ENCODE measurements around the gene SNCG.
"Not testable (repeated sequence)": the region's sequence is repeated elsewhere in the genome, so short reads cannot be mapped to it uniquely, and the experiment has no call there.

The SNCG gene

GRCh38 chr10:86958116-86958900, at the start of gene SNCG:
SNCG (plus strand) TSS chr10:86958599; CDS start chr10:86958698, 99 bp downstream.
- no peak within 1 kb of the TSS for H3K4me3 Mint-ChIP-seq
- no peaks in the 10 kb centered on the region for H3K4me1 Mint-ChIP-seq
- ATAC-seq (no peak), DNase-seq (no peak)
- H3K36me3 Mint-ChIP-seq (ENCODE audit: low read depth) = no peaks in the 10 kb centered on the region
- no peak within 1 kb of the TSS for H3K27ac Mint-ChIP-seq
- no peaks in the 10 kb centered on the region for H3K9me3 Mint-ChIP-seq
- no peaks in the 10 kb centered on the region for H3K27me3 Mint-ChIP-seq

GRCh38 chr10:86914734-86915133, 43.7 kb upstream of the SNCG start:
- H3K9me3 Mint-ChIP-seq = no peaks in the 10 kb centered on the region
- no peaks in the 10 kb centered on the region for H3K27me3 Mint-ChIP-seq
- H3K4me3 Mint-ChIP-seq = no peak overlapping the region
- no peak for ATAC-seq
- peaks cover 3% of the 10 kb centered on the region for H3K36me3 Mint-ChIP-seq (ENCODE audit: low read depth)
- no peaks in the 10 kb centered on the region for H3K4me1 Mint-ChIP-seq
- H3K27ac Mint-ChIP-seq = no peak overlapping the region
- no peak for DNase-seq

DNA sequence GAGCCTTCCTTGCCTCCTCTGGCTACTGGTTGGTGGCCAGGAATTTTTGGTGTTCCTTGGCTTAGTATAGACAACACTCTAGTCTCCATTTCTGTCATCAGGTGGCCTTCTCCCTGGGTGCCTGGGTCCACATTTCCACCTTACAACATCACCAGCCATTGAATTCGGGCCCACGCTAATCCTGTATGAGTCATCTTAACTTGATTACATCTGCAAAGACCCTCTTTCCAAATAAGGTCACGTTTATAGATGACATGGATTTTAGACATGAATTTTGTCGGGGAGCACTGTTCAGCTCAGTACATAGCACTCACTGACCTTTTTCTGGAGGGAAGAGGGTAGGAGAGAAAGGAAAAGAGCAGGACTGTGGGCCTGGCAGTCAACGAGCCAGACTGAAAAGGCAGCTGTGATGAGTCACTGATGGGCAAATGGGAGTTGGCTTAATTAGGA, 40.4 kb upstream of the SNCG start:
- ATAC-seq (no peak), DNase-seq (no peak)
- no peaks in the 10 kb centered on the region for H3K9me3 Mint-ChIP-seq
- no peak overlapping the region for H3K27ac Mint-ChIP-seq
- H3K27me3 Mint-ChIP-seq = no peaks in the 10 kb centered on the region
- H3K4me3 Mint-ChIP-seq = no peak overlapping the region
- H3K4me1 Mint-ChIP-seq = no peaks in the 10 kb centered on the region
- peaks cover 3% of the 10 kb centered on the region for H3K36me3 Mint-ChIP-seq (ENCODE audit: low read depth)

GRCh38 chr10:86922553-86922961, 35.8 kb upstream of the SNCG start:
- Mint-ChIP-seq H3K9me3 (no peaks in the 10 kb centered on the region), H3K4me1 (no peaks in the 10 kb centered on the region), H3K27ac (no peak overlapping the region), H3K27me3 (no peaks in the 10 kb centered on the region), H3K36me3 (ENCODE audit: low read depth) (peaks cover 3% of the 10 kb centered on the region), H3K4me3 (no peak overlapping the region)
- ATAC-seq (no peak), DNase-seq (no peak)

DNA sequence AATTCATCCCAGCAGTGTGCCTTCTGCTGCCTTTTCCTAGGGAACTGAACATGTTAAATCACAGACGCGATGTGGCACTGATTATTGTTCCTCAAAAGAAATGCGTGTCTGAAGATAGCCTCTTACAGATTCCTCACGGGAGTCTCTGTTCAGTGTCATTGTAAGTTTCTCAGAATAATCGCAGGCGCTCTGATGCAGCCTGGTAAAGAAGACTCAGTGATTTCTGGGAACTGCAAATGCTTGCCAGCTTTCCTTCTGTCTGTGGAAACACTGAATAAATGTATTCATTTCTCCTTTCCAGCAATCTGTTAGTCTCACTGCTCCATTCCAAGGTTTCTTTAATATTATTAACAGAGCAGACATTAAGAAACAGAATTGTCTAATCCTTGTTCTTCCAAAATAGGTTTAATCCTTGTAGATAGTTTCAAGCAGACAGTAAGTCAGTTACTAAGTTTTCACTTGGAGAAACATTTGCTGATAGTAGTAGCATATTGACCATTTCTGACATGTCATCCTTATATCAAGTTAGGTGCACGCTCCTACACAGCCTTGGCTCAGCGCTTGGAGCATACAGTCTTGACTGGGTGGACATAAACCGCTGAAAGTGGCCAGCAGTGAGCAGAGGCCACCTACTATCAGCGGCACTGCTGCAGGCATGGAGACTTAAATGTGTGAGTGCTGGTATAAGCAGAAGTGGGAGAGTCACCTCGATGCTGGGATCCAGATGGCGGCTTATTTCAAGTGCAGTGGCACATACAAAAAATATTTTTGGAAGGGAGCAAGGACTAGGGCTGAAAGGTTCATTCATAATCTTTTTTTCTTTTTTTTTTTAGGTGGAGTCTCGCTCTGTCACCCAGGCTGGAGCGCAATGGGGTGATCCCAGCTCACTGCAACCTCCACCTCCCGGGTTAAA, 28.7 kb upstream of the SNCG start:
- ATAC-seq (no peak), DNase-seq (no peak)
- no peak overlapping the region for H3K27ac Mint-ChIP-seq
- H3K9me3 Mint-ChIP-seq = no peaks in the 10 kb centered on the region
- H3K4me3 Mint-ChIP-seq = no peak overlapping the region
- no peaks in the 10 kb centered on the region for H3K27me3 Mint-ChIP-seq
- H3K36me3 Mint-ChIP-seq (ENCODE audit: low read depth) = no peaks in the 10 kb centered on the region
- peaks cover 9% of the 10 kb centered on the region for H3K4me1 Mint-ChIP-seq

GRCh38 chr10:86931872-86932271, 26.5 kb upstream of the SNCG start:
- Mint-ChIP-seq H3K27ac (no peak overlapping the region), H3K36me3 (ENCODE audit: low read depth) (no peaks in the 10 kb centered on the region), H3K9me3 (no peaks in the 10 kb centered on the region), H3K27me3 (no peaks in the 10 kb centered on the region), H3K4me3 (no peak overlapping the region), H3K4me1 (peaks cover 9% of the 10 kb centered on the region)
- DNase-seq (no peak), ATAC-seq (no peak)

GRCh38 chr10:86932674-86933073, 25.7 kb upstream of the SNCG start:
- peaks cover 9% of the 10 kb centered on the region for H3K4me1 Mint-ChIP-seq
- no peak for DNase-seq
- H3K4me3 Mint-ChIP-seq = no peak overlapping the region
- peak; percentile 68 for ATAC-seq
- no peaks in the 10 kb centered on the region for H3K36me3 Mint-ChIP-seq (ENCODE audit: low read depth)
- no peak overlapping the region for H3K27ac Mint-ChIP-seq
- H3K27me3 Mint-ChIP-seq = no peaks in the 10 kb centered on the region
- H3K9me3 Mint-ChIP-seq = no peaks in the 10 kb centered on the region

- not testable (repeated sequence) for H3K9me3 Mint-ChIP-seq; ATAC-seq; DNase-seq; H3K36me3 Mint-ChIP-seq (ENCODE audit: low read depth); H3K27me3 Mint-ChIP-seq; H3K27ac Mint-ChIP-seq; H3K4me1 Mint-ChIP-seq; H3K4me3 Mint-ChIP-seq
These were observed 24.2 kb upstream of the SNCG start for GRCh38 chr10:86934162-86934711.

GRCh38 chr10:86936661-86937501, 21.5 kb upstream of the SNCG start:
- no peak overlapping the region for H3K4me3 Mint-ChIP-seq
- no peak overlapping the region for H3K27ac Mint-ChIP-seq
- H3K9me3 Mint-ChIP-seq = no peaks in the 10 kb centered on the region

DNA sequence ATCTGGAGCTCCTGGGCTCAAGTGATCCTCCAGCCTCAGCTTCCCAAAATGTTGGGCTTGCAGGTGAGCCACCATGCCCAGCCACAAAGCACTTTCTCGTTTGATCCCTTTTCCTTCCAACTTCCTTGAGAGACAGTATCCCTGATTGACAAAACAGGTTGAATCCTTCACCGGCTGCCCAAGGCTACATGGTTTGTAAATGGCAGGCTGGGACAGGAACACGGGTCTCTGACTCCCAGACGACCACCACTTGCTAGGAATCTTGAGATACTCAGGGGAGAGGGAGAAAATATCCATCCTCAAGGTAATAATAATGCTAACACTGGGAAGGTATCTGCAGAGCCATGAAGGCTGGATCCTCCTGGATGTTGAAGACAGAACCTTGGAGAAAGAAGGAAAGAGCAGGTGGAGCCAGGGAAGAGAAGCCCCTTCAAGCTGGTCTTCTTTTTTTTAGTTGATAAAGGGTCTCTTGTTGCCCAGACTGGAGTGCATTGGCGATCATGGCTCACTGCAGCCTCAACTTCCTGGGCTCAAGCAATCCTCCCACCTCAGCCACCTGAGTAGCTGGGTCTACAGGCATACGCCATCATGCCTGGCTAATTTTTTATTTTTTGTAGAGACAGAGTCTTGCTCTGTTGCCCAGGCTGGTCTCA, 20.8 kb upstream of the SNCG start:
- Mint-ChIP-seq H3K27ac (no peak overlapping the region), H3K4me1 (peaks cover 7% of the 10 kb centered on the region), H3K9me3 (no peaks in the 10 kb centered on the region), H3K27me3 (no peaks in the 10 kb centered on the region), H3K4me3 (no peak overlapping the region), H3K36me3 (ENCODE audit: low read depth) (no peaks in the 10 kb centered on the region)
- DNase-seq = no peak
- ATAC-seq = no peak

More at GRCh38 chr10:86936661-86937501, 21.5 kb upstream of the SNCG start:
- DNase-seq = no peak
- no peaks in the 10 kb centered on the region for H3K36me3 Mint-ChIP-seq (ENCODE audit: low read depth)
- no peak for ATAC-seq
- H3K4me1 Mint-ChIP-seq = peaks cover 9% of the 10 kb centered on the region
- no peaks in the 10 kb centered on the region for H3K27me3 Mint-ChIP-seq

DNA sequence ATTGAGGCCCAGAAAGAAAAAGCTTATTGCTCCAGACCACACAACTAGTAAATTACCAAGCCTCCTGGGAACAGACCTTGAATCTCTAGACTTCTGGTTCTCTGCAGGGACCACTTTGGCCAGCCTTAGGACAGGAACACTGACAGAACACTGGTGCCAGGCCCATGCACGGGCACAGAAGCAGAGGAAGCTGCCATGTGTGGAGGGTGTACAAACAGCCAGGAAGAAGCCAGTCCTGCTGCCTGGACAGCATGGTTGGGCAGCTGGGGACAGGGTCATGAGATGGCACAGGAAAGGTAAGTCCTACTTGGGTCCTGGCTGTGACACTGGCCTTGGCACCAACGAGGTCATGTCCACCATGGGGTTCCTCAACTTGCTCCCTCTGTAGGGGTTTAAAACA, 20.1 kb upstream of the SNCG start:
- ATAC-seq = no peak
- H3K9me3 Mint-ChIP-seq = no peaks in the 10 kb centered on the region
- H3K4me1 Mint-ChIP-seq = peaks cover under 1% of the 10 kb centered on the region
- no peaks in the 10 kb centered on the region for H3K36me3 Mint-ChIP-seq (ENCODE audit: low read depth)
- H3K4me3 Mint-ChIP-seq = no peak overlapping the region
- H3K27ac Mint-ChIP-seq = no peak overlapping the region
- no peak for DNase-seq
- no peaks in the 10 kb centered on the region for H3K27me3 Mint-ChIP-seq

GRCh38 chr10:86940076-86940475, 18.3 kb upstream of the SNCG start:
- H3K27me3 Mint-ChIP-seq; DNase-seq; H3K36me3 Mint-ChIP-seq (ENCODE audit: low read depth); ATAC-seq; H3K9me3 Mint-ChIP-seq; H3K4me3 Mint-ChIP-seq; H3K27ac Mint-ChIP-seq; H3K4me1 Mint-ChIP-seq: not testable (repeated sequence)

DNA sequence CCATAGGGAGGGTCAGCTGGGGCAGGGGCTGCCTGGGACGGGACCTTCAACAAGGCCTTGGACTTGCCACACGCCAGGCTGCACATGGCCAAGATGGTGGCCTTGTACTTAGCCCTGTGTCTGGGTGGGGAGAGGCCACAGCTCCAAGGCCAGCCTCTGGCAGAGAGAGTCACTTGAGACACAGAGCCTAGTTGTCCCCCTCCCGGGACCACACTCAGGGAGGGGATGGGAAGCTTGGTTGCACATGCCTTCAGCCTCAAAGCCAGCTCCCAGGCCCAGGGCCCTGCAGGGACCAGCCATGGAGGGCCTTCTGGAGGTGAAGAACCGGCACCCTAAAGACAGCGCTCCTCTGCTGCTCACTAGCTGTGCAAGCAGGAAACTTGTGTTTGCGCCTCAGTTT, 17.7 kb upstream of the SNCG start:
- Mint-ChIP-seq H3K27me3 (no peaks in the 10 kb centered on the region), H3K4me1 (peaks cover 5% of the 10 kb centered on the region), H3K4me3 (no peak overlapping the region), H3K27ac (no peak overlapping the region), H3K36me3 (ENCODE audit: low read depth) (no peaks in the 10 kb centered on the region), H3K9me3 (no peaks in the 10 kb centered on the region)
- DNase-seq = no peak
- ATAC-seq = no peak

GRCh38 chr10:86941426-86941825, 17.0 kb upstream of the SNCG start:
- no peaks in the 10 kb centered on the region for H3K36me3 Mint-ChIP-seq (ENCODE audit: low read depth)
- H3K9me3 Mint-ChIP-seq = no peaks in the 10 kb centered on the region
- no peak overlapping the region for H3K4me3 Mint-ChIP-seq
- H3K27ac Mint-ChIP-seq = no peak overlapping the region
- H3K4me1 Mint-ChIP-seq = peaks cover 5% of the 10 kb centered on the region
- ATAC-seq = no peak
- no peaks in the 10 kb centered on the region for H3K27me3 Mint-ChIP-seq
- DNase-seq = no peak
